Measurements from ENCODE around the gene COASY.
A peak's percentile ranks its signal among the peaks of the same experiment; 100 is the strongest.
"Not testable (repeated sequence)": the region's sequence is repeated elsewhere in the genome, so short reads cannot be mapped to it uniquely, and the experiment has no call there.

COASY gene

GRCh38 chr17:42553161-42553818 is 8.7 kb upstream of the COASY start:
- no peak for DNase-seq

DNA sequence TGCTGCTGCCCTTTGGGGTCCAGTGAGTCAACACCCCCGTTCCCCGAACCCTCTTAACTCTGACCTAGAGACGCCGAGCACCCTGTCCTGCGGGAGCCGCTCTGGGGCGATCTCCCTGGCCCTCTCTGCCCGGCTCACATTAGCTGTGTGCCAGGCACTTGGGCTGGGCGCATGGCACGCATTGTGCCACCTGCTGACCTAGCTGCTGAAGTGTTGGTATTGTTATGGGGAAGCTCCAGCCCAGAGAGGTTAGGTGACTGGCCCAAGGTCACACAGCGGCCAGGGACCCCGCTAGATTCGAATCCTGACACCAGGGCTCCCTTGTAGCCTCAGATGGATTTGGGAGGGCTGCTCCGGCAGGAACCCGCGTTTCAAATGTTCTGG is 8.1 kb upstream of the COASY start:
- no peak for DNase-seq

DNA sequence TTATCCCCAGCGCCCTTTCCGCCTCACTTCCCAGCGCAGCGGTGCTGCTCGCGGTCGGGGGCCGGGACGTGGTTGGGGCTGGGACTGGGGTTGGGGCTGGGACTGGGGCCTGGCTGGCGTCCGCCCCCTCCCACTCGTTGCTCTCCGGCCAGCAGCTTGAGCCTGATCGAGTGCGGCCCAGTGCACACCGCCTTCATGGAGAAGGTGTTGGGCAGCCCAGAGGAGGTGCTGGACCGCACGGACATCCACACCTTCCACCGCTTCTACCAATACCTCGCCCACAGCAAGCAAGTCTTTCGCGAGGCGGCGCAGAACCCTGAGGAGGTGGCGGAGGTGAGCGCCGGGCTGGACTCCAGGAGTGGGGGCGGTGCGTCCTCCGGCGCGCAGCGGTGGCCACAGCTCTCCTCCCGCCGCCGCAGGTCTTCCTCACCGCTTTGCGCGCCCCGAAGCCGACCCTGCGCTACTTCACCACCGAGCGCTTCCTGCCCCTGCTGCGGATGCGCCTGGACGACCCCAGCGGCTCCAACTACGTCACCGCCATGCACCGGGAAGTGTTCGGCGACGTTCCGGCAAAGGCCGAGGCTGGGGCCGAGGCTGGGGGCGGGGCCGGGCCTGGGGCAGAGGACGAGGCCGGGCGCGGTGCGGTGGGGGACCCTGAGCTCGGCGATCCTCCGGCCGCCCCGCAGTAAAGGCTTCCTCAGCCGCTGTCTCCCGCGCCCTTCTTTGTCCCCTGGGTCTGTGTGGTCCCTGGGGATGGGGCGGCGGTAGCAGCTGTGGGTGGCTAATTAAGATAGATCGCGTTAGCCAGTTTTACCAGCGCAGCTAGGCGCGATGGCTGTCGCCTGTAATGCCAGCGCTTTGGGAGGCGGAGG is 7.5 kb upstream of the COASY start:
- peak in 3 of 4 experiments; percentile 21 to 58 (median 42) for DNase-seq

DNA sequence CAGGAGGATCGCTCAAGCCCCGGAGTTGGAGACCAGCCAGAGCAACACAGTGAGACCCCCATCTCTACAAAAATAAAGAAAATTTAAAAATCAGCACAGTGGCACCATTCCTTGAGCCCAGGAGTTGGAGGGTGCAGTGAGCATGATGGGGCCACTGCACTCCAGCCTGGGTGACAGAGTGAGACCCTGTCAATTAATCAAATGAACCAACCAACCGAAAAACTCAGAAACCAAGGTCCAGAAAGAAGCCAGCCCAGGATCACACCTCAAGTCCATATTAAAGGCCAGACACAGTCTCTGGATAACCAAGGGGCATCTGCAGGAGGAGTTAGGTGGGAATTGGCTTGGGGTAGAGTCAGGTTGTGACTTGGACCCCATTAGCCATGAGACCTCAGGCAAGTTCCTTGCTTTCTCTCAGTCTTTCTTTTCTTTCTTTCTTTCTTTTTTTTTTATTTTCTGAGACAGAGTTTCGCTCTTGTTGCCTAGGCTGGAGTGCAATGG is 6.8 kb upstream of the COASY start:
- no peak for DNase-seq

GRCh38 chr17:42555961-42556617 is 5.9 kb upstream of the COASY start:
- not testable (repeated sequence) for DNase-seq

GRCh38 chr17:42559075-42559474 is 2.9 kb upstream of the COASY start:
- no peak for DNase-seq

DNA sequence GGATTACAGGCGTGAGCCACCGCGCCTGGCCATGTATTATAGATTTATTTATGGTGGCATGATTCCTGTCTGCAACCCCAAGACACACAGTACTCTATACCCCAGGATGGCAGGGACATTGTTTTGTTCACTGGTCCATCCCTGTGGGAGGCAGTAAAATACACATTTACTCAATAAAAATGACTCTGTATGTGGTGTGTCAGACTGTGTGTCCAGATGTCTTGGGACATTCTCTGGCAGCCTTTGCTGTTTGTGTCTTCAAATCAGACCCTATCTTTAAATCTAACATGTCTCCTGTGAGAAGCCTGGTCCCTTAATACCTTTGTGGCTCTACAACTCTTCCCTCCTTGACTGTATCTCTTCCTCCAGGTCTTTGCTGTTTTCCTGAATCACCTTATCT is 1.7 kb upstream of the COASY start:
- no peak for DNase-seq

DNA sequence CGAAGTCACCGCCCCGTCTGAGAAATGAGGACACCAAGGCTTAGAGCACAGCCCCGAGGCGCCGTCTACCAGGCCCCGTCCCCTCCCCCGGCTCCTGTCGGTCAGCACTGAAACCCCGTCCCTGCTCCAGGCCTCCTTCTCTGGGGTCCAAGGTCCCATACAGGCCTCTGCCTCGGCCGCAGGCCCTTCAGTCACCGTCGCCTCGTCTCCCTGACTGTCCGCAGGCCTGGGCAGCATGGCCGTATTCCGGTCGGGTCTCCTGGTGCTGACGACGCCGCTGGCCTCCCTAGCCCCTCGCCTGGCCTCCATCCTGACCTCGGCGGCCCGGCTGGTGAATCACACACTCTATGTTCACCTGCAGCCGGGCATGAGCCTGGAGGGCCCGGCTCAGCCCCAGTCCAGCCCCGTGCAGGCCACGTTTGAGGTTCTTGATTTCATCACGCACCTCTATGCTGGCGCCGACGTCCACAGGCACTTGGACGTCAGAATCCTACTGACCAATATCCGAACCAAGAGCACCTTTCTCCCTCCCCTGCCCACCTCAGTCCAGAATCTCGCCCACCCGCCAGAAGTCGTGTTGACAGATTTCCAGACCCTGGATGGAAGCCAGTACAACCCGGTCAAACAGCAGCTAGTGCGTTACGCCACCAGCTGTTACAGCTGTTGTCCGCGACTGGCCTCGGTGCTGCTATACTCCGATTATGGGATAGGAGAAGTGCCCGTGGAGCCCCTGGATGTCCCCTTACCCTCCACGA is 617 bp downstream of the COASY start:
- DNase-seq: no peak

DNA sequence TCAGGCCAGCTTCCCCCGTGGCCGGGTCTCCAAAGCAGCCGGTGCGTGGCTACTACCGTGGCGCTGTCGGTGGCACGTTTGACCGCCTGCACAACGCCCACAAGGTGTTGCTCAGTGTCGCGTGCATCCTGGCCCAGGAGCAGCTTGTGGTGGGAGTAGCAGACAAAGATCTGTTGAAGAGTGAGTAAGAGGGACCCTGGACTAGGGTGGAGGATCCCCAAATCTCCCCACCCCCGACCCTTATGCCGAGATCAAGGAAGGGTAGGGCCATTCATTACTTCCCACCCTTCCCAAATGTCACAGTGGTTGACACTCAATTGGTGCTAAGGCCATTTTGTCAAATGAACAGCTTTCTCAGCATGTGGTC is 1.2 kb downstream of the COASY start:
- DNase-seq: no peak

DNA sequence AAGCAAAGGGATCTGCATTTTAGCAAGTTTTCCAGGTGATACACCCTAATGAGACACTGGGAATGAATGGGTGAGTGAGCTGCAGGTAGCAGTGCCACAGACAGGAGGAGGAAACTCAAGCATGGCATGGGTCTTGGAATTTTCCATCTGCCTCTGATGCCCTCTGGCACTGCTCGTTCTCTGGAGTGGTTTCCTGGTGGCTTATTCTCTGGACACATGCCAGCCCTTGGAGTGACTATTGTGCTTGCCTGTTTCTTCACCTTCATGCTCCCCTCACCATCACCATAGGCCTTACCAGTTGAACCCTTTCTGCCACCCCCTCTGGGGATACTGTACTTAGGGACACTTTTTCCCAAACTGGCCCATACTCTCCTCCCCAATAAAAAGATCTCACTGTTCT is 1.6 kb downstream of the COASY start:
- no peak for DNase-seq

DNA sequence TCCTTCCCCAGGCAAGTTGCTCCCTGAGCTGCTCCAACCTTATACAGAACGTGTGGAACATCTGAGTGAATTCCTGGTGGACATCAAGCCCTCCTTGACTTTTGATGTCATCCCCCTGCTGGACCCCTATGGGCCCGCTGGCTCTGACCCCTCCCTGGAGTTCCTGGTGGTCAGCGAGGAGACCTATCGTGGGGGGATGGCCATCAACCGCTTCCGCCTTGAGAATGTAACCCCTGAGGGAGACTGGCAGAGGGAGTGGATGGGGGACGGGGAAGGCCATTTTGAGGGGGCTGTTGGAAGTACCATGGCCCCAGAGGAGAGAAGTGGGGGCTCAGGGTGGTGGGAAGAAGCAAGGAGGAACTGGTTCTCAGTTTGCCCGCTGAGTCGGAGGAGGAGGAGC is 2.0 kb downstream of the COASY start:
- DNase-seq: no peak

- DNase-seq: no peak
Observed at GRCh38 chr17:42564815-42565522, 3.0 kb downstream of the COASY start.

DNA sequence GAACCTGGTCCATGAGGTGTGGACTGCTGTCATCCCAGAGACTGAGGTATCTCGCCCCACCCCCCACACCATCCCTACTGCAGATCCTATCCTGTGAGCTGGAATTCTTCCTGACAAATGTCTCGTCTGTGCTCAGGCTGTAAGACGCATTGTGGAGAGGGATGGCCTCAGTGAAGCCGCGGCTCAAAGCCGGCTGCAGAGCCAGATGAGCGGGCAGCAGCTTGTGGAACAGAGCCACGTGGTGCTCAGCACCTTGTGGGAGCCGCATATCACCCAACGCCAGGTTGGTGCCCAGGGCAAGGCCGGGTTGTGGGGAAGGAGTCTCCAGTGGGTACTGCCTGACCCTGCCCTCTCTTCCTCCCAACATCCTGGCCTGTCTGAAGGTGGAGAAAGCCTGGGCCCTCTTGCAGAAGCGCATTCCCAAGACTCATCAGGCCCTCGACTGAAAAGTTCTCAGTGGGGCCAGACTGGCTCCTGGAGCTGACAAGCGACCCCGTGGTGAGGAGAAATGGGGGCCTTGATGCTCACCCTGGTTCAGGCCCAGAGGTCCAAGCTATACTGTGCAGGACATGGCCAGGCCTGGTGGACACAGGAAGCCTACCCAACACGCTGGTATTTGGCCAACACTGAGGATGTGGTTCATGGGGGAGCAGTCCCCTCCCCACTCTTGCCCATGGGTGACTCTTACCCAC is 3.7 kb downstream of the COASY start:
- DNase-seq: no peak

DNA sequence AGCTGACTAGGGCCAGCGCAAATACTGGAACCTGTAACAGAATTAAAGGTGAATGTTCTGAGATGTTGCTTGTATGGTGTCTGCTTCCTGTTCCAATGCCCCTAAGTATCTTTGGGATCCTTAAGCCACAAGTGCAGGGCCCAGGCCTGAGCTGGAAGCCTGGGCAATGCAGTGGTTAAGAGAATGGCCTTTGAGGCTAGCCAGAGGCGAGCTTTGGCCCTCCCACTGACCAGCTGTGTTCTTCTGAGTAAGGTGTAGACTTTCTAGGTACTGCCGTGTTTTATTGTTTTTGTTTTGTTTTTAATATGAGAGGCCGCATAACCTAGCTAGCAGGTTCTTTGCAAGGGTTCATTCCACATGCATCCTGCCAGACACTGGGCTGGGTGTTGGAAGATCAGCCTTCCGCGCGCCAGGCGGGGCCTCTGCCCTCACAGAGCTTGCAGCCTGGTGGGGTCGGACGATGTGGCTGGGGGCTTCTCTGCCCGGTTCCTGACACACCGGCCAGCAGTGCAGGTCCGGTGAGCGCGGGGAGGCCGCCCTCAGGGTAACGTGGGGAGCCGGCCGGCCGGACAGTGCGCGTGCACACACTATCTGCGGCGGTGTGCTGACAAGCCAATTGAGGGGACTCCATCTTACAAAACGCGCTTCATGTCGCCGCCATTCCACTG is 4.4 kb downstream of the COASY start:
- no peak for DNase-seq

GRCh38 chr17:42566883-42567573 is 5.1 kb downstream of the COASY start, which contains the start of gene MLX:
TSS of gene MLX (plus strand) at chr17:42567100. CDS start at chr17:42567125, 25 bp downstream.
- DNase-seq: peak; percentile 72 to 89 (median 80)

- DNase-seq: no peak
Observed at GRCh38 chr17:42568341-42569111, 6.6 kb downstream of the COASY start.

- no peak for DNase-seq
Observed at GRCh38 chr17:42571435-42572225, 9.7 kb downstream of the COASY start.

DNA sequence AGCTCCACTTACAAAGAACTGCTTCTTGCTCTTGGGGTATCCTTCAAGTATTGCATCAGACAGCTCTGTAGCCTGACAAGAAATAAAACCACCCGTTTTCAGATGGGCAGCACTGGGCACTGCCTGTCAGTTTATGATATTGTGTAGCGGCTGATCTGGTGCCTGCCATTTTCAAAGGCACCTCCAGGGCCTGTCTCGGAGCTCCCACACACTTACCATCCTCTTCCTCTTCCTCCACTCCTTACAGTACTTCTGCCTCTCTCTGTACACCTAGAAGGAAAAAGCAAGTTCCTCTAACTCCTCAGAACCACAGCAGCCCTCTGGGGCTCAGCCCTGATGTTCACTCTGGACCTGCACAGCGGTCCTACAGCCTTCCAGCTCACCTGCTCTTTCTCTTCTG is 11.1 kb downstream of the COASY start:
- no peak for DNase-seq

DNA sequence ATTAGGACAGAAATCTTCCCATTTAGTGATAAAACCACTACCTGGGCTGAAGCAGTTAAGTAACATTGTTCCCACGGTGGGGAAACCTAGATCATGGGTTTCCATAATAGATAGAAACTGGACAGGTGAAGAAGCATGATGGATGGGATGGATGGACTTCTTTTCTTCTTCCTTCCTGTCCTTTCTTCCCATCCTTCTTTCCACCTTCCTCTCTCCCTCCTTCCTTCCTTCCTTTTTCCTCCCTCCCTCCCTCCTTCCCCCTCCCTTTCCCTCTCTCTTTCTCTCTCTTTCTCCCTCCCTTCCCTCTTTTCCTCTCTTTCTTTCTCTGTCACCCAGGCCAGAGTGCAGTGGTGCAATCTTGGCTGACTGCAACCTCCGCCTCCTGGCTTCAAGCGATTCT is 12.5 kb downstream of the COASY start:
- no peak for DNase-seq
